IMR-90 (cell line): Measurements from ENCODE around the gene C12orf75. TPM values are rescaled to one million over a fixed set of nuclear protein-coding genes. Genes with fewer than 3 reads are reported as not detected.

ENCODE experiments used
- ATAC-seq: fragments of 200-7000 bp; cut with Tn5 transposase; 2 replicates; pipeline ENCODE4 v1.9.1; 2020; ENCODE audit warnings: low read depth, mild to moderate bottlenecking, moderate library complexity
- BruUV-seq: library from RNA; stranded (reverse); fragments of 400-500 nt; replicated peaks from 2 replicates; lab custom pipeline; 2021; lab: Mats Ljungman, UMichigan
- CTCF ChIA-PET: fragments of 300-600 bp; formaldehyde crosslinking; extraction: SDS; loops from one replicate; lab custom pipeline; 2021; ENCODE audit warnings: antibody characterized with exemption; lab: Yijun Ruan, JAX
- POLR2A ChIA-PET: fragments of 300-600 bp; sonication (Branson Sonifier 250); formaldehyde crosslinking; loops from one replicate; lab custom pipeline; 2022; ENCODE audit warnings: antibody characterized with exemption; ENCODE audit not compliant: unreplicated experiment; lab: Charles Lee
- DNase-seq: peaks from one replicate; pipeline ENCODE4 v3.0.0; 2013
- H2AFZ ChIP-seq: replicated peaks from 2 replicates; pipeline ENCODE3; 2013; ENCODE audit warnings: low read length, mild to moderate bottlenecking; ENCODE audit not compliant: poor library complexity
- H2AK5ac ChIP-seq: 2 replicates; pipeline ENCODE4 v1.6.1; 2013; ENCODE audit warnings: low read depth, low read length, inconsistent platforms
- H2AK9ac ChIP-seq: replicated peaks from 2 replicates; pipeline ENCODE3; 2013; ENCODE audit warnings: mild to moderate bottlenecking, low read depth, low read length, moderate library complexity; ENCODE audit not compliant: poor library complexity
- H2BK120ac ChIP-seq: 2 replicates; pipeline ENCODE4 v1.6.1; 2013; ENCODE audit warnings: low read depth, low read length, inconsistent platforms
- H2BK15ac ChIP-seq: 3 replicates; pipeline ENCODE4 v1.6.1; 2013; ENCODE audit warnings: low read depth, low read length, inconsistent platforms
- H2BK20ac ChIP-seq: 2 replicates; pipeline ENCODE4 v1.6.1; 2013; ENCODE audit warnings: low read depth, mild to moderate bottlenecking, inconsistent platforms, low read length, moderate library complexity
- H2BK5ac ChIP-seq: 2 replicates; pipeline ENCODE4 v1.6.1; 2013; ENCODE audit warnings: mild to moderate bottlenecking, low read depth, low read length, inconsistent platforms; ENCODE audit not compliant: poor library complexity, severe bottlenecking
- H3K14ac ChIP-seq: replicated peaks from 2 replicates; pipeline ENCODE4 v1.6.1; 2013; ENCODE audit warnings: low read depth, low read length, inconsistent platforms
- H3K18ac ChIP-seq: 2 replicates; pipeline ENCODE4 v1.6.1; 2013; ENCODE audit warnings: low read depth, low read length, control low read depth
- H3K23ac ChIP-seq: 2 replicates; pipeline ENCODE4 v1.6.1; 2013; ENCODE audit warnings: low read depth, low read length, inconsistent platforms
- H3K27ac ChIP-seq: 2 replicates; pipeline ENCODE4 v1.5.1; 2013; ENCODE audit warnings: mild to moderate bottlenecking, control low read depth, low read length; ENCODE audit not compliant: insufficient read depth
- H3K27me3 ChIP-seq: 2 replicates; pipeline ENCODE4 v1.6.1; 2013; ENCODE audit warnings: low read length; ENCODE audit not compliant: control insufficient read depth, insufficient read depth
- H3K36me3 ChIP-seq: 2 replicates; pipeline ENCODE4 v1.6.1; 2013; ENCODE audit warnings: low read length, mixed read lengths; ENCODE audit not compliant: control insufficient read depth, insufficient read depth
- H3K4ac ChIP-seq: 2 replicates; pipeline ENCODE4 v1.6.1; 2013; ENCODE audit warnings: low read depth, low read length, inconsistent platforms
- H3K4me1 ChIP-seq: 2 replicates; pipeline ENCODE4 v1.6.1; 2013; ENCODE audit warnings: low read length, mixed read lengths; ENCODE audit not compliant: control insufficient read depth, insufficient read depth
- H3K4me2 ChIP-seq: 2 replicates; pipeline ENCODE4 v1.6.1; 2013; ENCODE audit warnings: low read depth, mild to moderate bottlenecking, control low read depth, low read length, moderate library complexity
- H3K4me3 ChIP-seq: 2 replicates; pipeline ENCODE4 v1.5.1; 2013; ENCODE audit warnings: low read depth, mild to moderate bottlenecking, control low read depth, low read length, moderate library complexity; ENCODE audit not compliant: insufficient read depth
- H3K56ac ChIP-seq: 2 replicates; pipeline ENCODE4 v1.6.1; 2013; ENCODE audit warnings: low read length, inconsistent platforms; ENCODE audit not compliant: insufficient read depth; ENCODE audit errors: extremely low read depth
- H3K79me1 ChIP-seq, 2 experiments: 2 replicates each; pipeline ENCODE4 v1.6.1; 2013; ENCODE audit warnings: low read length in 2 of 2, inconsistent platforms in 1 of 2, low read depth in 1 of 2
- H3K9ac ChIP-seq: 2 replicates; pipeline ENCODE4 v1.6.1; 2013; ENCODE audit warnings: low read depth, low read length, control low read depth
- H3K9me1 ChIP-seq: 2 replicates; pipeline ENCODE4 v1.6.1; 2013; ENCODE audit warnings: low read length, inconsistent platforms; ENCODE audit not compliant: insufficient read depth
- H3K9me3 ChIP-seq: 2 replicates; pipeline ENCODE4 v1.6.1; 2013; ENCODE audit warnings: low read length; ENCODE audit not compliant: control insufficient read depth, insufficient read depth
- H4K20me1 ChIP-seq: 2 replicates; pipeline ENCODE4 v1.6.1; 2013; ENCODE audit warnings: low read length, inconsistent platforms; ENCODE audit not compliant: insufficient read depth
- H4K5ac ChIP-seq: 2 replicates; pipeline ENCODE4 v1.6.1; 2013; ENCODE audit warnings: mild to moderate bottlenecking, low read depth, low read length, control low read depth
- H4K8ac ChIP-seq, 2 experiments: 2 replicates each; pipeline ENCODE4 v1.6.1; 2013; ENCODE audit warnings: low read depth in 2 of 2, low read length in 2 of 2, control low read depth in 1 of 2, inconsistent platforms in 1 of 2
- H4K91ac ChIP-seq: 2 replicates; pipeline ENCODE4 v1.6.1; 2013; ENCODE audit warnings: low read depth, low read length, inconsistent platforms; ENCODE audit not compliant: insufficient read depth
- BHLHE40 ChIP-seq: fragments of 150-350 bp; IDR thresholded peaks from 2 replicates; pipeline ENCODE4 v1.6.1; 2016; ENCODE audit warnings: mild to moderate bottlenecking, low read depth, low read length
- CEBPB ChIP-seq: IDR thresholded peaks from 2 replicates; pipeline ENCODE4 v1.6.1; 2012; ENCODE audit warnings: low read depth, low read length, improper control_type of control experiment
- CHD1 ChIP-seq: IDR thresholded peaks from 2 replicates; pipeline ENCODE4 v1.6.1; 2012; ENCODE audit warnings: low read depth, low read length, improper control_type of control experiment
- CTCF ChIP-seq: conservative IDR thresholded peaks from 2 replicates; pipeline ENCODE4 v1.5.1; 2012; ENCODE audit warnings: mild to moderate bottlenecking, low read depth, low read length, improper control_type of control experiment
- ELK1 ChIP-seq: fragments of 150-350 bp; IDR thresholded peaks from 2 replicates; pipeline ENCODE4 v1.6.1; 2016; ENCODE audit warnings: low read depth, mild to moderate bottlenecking, low read length, moderate library complexity, borderline replicate concordance
- FOS ChIP-seq: fragments of 150-350 bp; IDR thresholded peaks from 2 replicates; pipeline ENCODE4 v1.6.1; 2016; ENCODE audit warnings: low read depth, low read length
- MAFK ChIP-seq: IDR thresholded peaks from 2 replicates; pipeline ENCODE4 v1.6.1; 2012; ENCODE audit warnings: low read depth, low read length, improper control_type of control experiment
- MAZ ChIP-seq: IDR thresholded peaks from 2 replicates; pipeline ENCODE4 v1.6.1; 2012; ENCODE audit warnings: low read depth, mild to moderate bottlenecking, low read length, improper control_type of control experiment, moderate library complexity, borderline replicate concordance
- MXI1 ChIP-seq: IDR thresholded peaks from 2 replicates; pipeline ENCODE4 v1.6.1; 2012; ENCODE audit warnings: low read depth, mild to moderate bottlenecking, low read length, moderate library complexity, borderline replicate concordance
- NFE2L2 ChIP-seq: fragments of 150-350 bp; IDR thresholded peaks from 2 replicates; pipeline ENCODE4 v1.6.1; 2016; ENCODE audit warnings: low read depth, mild to moderate bottlenecking, low read length
- POLR2A ChIP-seq: IDR thresholded peaks from 2 replicates; pipeline ENCODE4 v1.6.1; 2012; ENCODE audit warnings: mild to moderate bottlenecking, low read depth, low read length
- RAD21 ChIP-seq: IDR thresholded peaks from 2 replicates; pipeline ENCODE4 v1.6.1; 2012; ENCODE audit warnings: low read length, improper control_type of control experiment
- RCOR1 ChIP-seq: IDR thresholded peaks from 2 replicates; pipeline ENCODE4 v1.6.1; 2012; ENCODE audit warnings: mild to moderate bottlenecking, low read length, improper control_type of control experiment; ENCODE audit not compliant: insufficient replicate concordance
- RFX5 ChIP-seq: IDR thresholded peaks from 2 replicates; pipeline ENCODE4 v1.8.0; 2012; ENCODE audit warnings: low read depth, mild to moderate bottlenecking, low read length, moderate library complexity
- SMC3 ChIP-seq: fragments of 150-350 bp; IDR thresholded peaks from 2 replicates; pipeline ENCODE4 v1.6.1; 2016; ENCODE audit warnings: low read depth, mild to moderate bottlenecking, antibody characterized with exemption, low read length, moderate library complexity
- USF2 ChIP-seq: fragments of 150-350 bp; IDR thresholded peaks from 2 replicates; pipeline ENCODE4 v1.6.1; 2017; ENCODE audit warnings: mild to moderate bottlenecking, antibody characterized with exemption, low read length, low read depth
- WGBS, 2 experiments: methylation state at CpG; one replicate each; pipeline versions ENCODE4 v1.1.5 to v1.1.7; 2013; ENCODE audit warnings: missing lambda C conversion rate in 2 of 2; ENCODE audit not compliant: insufficient read length in 1 of 2; ENCODE audit errors: extremely low coverage in 2 of 2; 5-methylcytosine and 5-hydroxymethylcytosine counted together
- dilution Hi-C: fragments of 300-500 bp; cut with HindIII; formaldehyde crosslinking; loops from one replicate; pipeline ENCODE4 v1.14.3; 2018; ENCODE audit warnings: low sequenced_read_pairs; ENCODE audit not compliant: unreplicated experiment
- in situ Hi-C: fragments of 300-500 bp; cut with MboI; formaldehyde crosslinking; loops from 3 replicates; pipeline ENCODE4 v1.14.3; 2019; ENCODE audit warnings: low sequenced_read_pairs, inconsistent platforms, mixed read lengths
- intact Hi-C: fragments of 100-400 bp; cut with micrococcal nuclease; formaldehyde crosslinking; loops from 2 replicates; pipeline ENCODE4 v1.10.0; 2022
- polyA plus RNA-seq, 3 experiments: library from polyadenylated mRNA; depleted of rRNA; stranded (reverse); fragments of >200 nt; gene quantifications; 2 replicates each; pipeline ENCODE4 v1.2.3, GENCODE V29; 2012; ENCODE audit warnings: low replicate concordance in 1 of 3
- total RNA-seq: library from RNA; depleted of rRNA; stranded (reverse); fragments of >200 nt; gene quantifications from 2 replicates; pipeline ENCODE4 v1.2.3, GENCODE V29; 2012

C12orf75 gene
- total and polyA plus RNA-seq, 2 of the 4 experiments (the other 2 are of a cell fraction), result 145 to 278 TPM

- no peak overlapping the region for H4K5ac ChIP-seq
- H3K23ac ChIP-seq, result no peak overlapping the region
- H2BK20ac ChIP-seq, result no peak overlapping the region
- no peaks in the 10 kb centered on the region for H3K27me3 ChIP-seq
- H2BK5ac ChIP-seq, result no peak overlapping the region
- H3K9me3 ChIP-seq, result peaks cover 5% of the 10 kb centered on the region
- no peak overlapping the region for H2BK15ac ChIP-seq
- dilution Hi-C loops (no loop called here), intact Hi-C loops (no loop called here), in situ Hi-C loops (no loop called here)
- no peak overlapping the region for H3K4me2 ChIP-seq
- CTCF ChIA-PET, result interaction anchor here (0.6 kb wide), 1 partner anchor 48 kb away, joined by 4 read pairs; no protein-coding TSS in a partner anchor
- DNase-seq (no peak), ATAC-seq (no peak)
- POLR2A ChIA-PET, result no interaction called here
- no peak overlapping the region for H2BK120ac ChIP-seq
- H3K18ac ChIP-seq, result no peak overlapping the region
- no peaks in the 10 kb centered on the region for H3K36me3 ChIP-seq
- H3K9me1 ChIP-seq, result no peaks in the 10 kb centered on the region
- H2AK5ac ChIP-seq, result no peak overlapping the region
- H2AFZ ChIP-seq, result no peak overlapping the region
- no peak overlapping the region for H3K27ac ChIP-seq
- H4K91ac ChIP-seq, result no peak overlapping the region
- H3K14ac ChIP-seq, result no peak overlapping the region
- no peak overlapping the region for H3K9ac ChIP-seq
- no peaks in the 10 kb centered on the region for H3K79me1 ChIP-seq
- H3K4me1 ChIP-seq, result no peaks in the 10 kb centered on the region; the same call in 1 of the 2 replicates
- no peak overlapping the region for H3K56ac ChIP-seq
- H3K4me3 ChIP-seq, result no peak overlapping the region
- H2AK9ac ChIP-seq, result no peak overlapping the region
- no peaks in the 10 kb centered on the region for H4K20me1 ChIP-seq
- TF ChIP-seq ELK1 (no peak), USF2 (no peak), CHD1 (no peak), CEBPB (no peak), MXI1 (no peak), CTCF (no peak), SMC3 (no peak), RCOR1 (no peak), RFX5 (no peak), FOS (no peak), NFE2L2 (no peak), MAZ (no peak), POLR2A (no peak), BHLHE40 (no peak), MAFK (no peak), RAD21 (no peak)
- no CpG with 5 or more reads among the region's 2 CpGs for WGBS, 2 experiments
- H3K4ac ChIP-seq, result no peak overlapping the region
- no TSS peak for BruUV-seq
- H4K8ac ChIP-seq, result no peak overlapping the region
These were observed 36.3 kb upstream of the C12orf75 start for GRCh38 chr12:105294161-105294560.
